ENCODE data around the gene SUGCT. TPM values are rescaled to one million over a fixed set of nuclear protein-coding genes. Genes with fewer than 3 reads are reported as not detected.
A peak's percentile ranks its signal among the peaks of the same experiment; 100 is the strongest.

Gene SUGCT
- polyA plus RNA-seq, 1 donor from 2014 or later = 1.3 TPM

DNA sequence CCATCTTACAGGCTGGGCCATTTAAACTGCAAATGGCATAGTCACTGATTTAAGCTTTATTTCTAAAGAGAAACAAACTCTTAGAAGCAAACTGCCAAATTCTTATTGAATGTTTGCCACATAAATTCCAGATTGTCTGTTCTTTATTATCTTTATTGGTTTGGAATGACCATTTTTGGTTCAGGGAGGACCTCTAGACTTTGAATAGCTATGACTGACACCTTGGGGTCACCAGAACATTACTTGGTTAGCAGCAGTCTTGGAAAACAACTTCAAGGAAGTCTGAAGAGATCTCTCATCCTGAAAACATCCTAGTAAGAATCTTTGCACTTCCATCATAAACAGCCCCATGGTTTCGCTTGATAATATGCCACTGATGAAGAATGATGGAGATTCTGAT is 197.1 kb downstream of the SUGCT start:
- H3K27ac Mint-ChIP-seq = no peak overlapping the region
- H3K36me3 Mint-ChIP-seq = no peaks in the 10 kb centered on the region
- no peaks in the 10 kb centered on the region for H3K4me1 Mint-ChIP-seq
- no peak overlapping the region for H3K4me3 Mint-ChIP-seq
- peaks cover 0 to 3% (median 3%) of the 10 kb centered on the region in 3 donors for H3K9me3 Mint-ChIP-seq
- no peaks in the 10 kb centered on the region for H3K27me3 Mint-ChIP-seq

DNA sequence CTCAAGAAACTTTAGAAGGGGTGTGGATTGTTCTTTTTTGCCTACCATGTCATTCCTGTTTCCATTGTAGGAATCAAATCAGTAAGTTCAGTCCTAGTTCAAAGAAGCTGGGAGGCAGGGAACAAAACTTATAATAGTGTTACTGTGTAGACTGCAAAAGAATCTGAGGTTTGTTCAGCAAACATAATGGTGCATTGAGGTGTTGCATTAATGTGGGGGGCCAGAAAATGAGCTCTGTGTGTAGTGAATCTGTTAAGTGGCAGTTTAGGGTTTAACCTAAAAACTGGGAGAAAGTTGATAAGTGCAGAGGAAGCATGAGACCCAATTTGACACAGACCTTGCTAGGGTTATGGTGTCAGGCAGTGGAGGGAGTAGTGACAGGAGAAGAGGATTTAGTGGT is 197.7 kb downstream of the SUGCT start:
- Mint-ChIP-seq H3K36me3 (no peaks in the 10 kb centered on the region), H3K9me3 (peaks cover 0 to 4% (median 3%) of the 10 kb centered on the region in 3 donors), H3K27ac (peak overlapping the region in 1 of 3 donors; percentile 73), H3K4me1 (no peaks in the 10 kb centered on the region), H3K4me3 (no peak overlapping the region), H3K27me3 (no peaks in the 10 kb centered on the region)

DNA sequence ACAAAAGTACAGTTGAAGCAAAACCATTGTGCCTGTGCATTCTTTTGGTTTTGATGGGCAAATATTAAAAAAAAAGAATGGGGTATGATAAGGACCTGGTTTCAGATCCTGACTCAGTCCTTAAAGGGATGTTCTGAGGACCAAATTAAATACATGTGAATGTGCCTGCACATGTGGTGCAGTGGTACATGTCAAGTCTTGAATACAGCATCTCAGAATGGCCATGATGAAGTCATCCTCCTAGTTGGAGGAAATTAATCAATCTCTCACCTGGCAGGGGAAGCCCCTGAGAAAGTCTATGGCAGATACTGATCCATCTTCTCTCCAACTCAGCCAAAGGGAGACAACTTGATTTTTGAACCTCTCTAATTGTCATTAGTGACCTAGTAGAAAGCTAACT is 207.0 kb downstream of the SUGCT start:
- H3K36me3 Mint-ChIP-seq = peaks cover 2% of the 10 kb centered on the region
- H3K27me3 Mint-ChIP-seq = peaks cover 2% of the 10 kb centered on the region
- no peak overlapping the region for H3K4me3 Mint-ChIP-seq
- no peaks in the 10 kb centered on the region for H3K4me1 Mint-ChIP-seq
- H3K27ac Mint-ChIP-seq = no peak overlapping the region
- peaks cover 0 to 5% (median under 1%) of the 10 kb centered on the region in 3 donors for H3K9me3 Mint-ChIP-seq

DNA sequence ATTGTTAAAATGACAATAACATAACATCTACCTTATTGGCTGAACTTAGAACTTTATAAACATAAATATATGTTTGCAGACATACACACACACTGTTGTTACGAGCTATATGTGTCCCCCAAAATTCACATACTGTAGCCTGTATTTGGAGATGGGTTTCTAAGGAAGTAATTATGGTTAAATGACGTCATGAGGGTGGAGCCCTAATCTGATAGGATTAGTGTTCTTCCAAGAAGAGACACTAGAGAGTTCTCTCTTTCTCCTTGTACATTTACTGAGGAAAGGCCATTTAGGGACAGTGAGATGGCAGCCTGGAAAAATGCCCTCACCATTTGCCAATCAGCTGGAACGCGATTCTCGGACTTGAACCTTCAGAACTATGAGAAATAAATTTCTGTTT is 211.7 kb downstream of the SUGCT start:
- Mint-ChIP-seq H3K4me1 (no peaks in the 10 kb centered on the region), H3K4me3 (no peak overlapping the region), H3K36me3 (no peaks in the 10 kb centered on the region), H3K27ac (no peak overlapping the region), H3K9me3 (peaks cover 0 to 2% (median 0%) of the 10 kb centered on the region in 3 donors), H3K27me3 (no peaks in the 10 kb centered on the region)

DNA sequence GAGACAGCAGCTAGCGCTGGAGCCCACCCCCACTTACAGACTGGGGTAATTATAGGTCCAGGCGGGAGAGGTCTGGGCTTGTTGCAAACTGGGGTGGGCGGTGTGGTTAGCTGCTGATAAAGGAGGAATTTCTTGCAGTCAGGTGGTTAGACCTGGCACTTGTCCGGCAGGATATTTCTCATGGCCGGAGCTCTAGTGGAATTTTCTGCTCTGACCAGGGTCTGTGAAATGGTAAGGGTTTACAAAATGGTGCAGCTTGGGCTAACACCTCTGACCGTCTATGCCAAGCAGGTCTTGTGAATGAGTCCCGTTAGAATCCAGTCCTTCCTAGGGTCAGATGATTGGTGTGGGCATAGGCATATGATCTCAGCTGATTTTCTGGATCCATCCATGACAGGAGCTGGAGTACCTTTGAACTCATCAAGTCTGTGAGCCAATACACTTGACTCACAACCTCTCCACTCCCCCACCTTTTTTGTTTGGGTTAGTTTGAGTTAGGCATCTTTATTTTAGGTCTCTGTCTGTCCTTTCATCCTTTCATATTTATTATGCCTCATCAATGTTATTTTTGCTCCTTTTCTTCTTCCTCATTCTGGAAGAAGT is 213.4 kb downstream of the SUGCT start:
- no peaks in the 10 kb centered on the region for H3K27me3 Mint-ChIP-seq
- no peak overlapping the region for H3K27ac Mint-ChIP-seq
- no peaks in the 10 kb centered on the region for H3K36me3 Mint-ChIP-seq
- H3K9me3 Mint-ChIP-seq = peaks cover 0 to 5% (median 0%) of the 10 kb centered on the region in 3 donors
- no peak overlapping the region for H3K4me3 Mint-ChIP-seq
- H3K4me1 Mint-ChIP-seq = no peaks in the 10 kb centered on the region

DNA sequence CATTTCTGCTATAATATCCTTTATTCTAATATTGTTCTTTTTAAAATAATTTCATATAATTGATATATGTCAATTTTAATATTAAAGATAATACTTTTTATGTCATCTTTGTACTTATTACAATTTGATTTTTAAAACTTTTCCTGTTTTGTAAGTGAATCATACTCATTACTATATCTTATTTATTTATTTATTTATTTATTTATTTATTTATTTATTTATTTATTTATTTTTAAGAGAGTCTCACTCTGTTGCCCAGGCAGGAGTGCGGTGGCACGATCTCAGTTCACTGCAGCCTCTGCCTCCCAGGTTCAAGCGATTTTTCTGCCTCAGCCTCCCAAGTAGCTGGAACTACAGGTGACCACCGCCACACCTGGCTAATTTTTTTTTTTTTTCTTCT is 215.3 kb downstream of the SUGCT start:
- peaks cover 2% of the 10 kb centered on the region for H3K36me3 Mint-ChIP-seq
- H3K27me3 Mint-ChIP-seq = no peaks in the 10 kb centered on the region
- H3K4me1 Mint-ChIP-seq = no peaks in the 10 kb centered on the region
- peaks cover 0 to 5% (median 0%) of the 10 kb centered on the region in 3 donors for H3K9me3 Mint-ChIP-seq
- no peak overlapping the region for H3K4me3 Mint-ChIP-seq
- no peak overlapping the region for H3K27ac Mint-ChIP-seq

DNA sequence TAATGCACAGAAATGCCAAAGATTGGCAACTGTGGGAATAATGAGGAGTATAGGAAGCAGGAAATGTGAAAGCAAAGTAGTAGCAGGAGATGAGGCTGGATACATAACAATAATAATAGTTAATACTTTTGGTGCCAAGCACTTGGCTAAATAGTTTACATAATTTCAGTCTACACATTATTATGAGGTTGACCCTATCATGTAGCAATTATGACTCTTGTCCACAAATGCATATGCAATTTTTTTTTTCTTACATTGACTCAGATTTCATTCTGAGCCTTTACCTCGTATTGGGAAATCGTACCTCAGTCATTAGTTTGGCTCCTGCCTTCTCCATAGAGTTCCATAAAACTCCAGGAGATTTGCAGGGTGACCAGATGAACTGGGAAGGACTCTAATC is 219.9 kb downstream of the SUGCT start:
- H3K27me3 Mint-ChIP-seq = no peaks in the 10 kb centered on the region
- H3K4me1 Mint-ChIP-seq = no peaks in the 10 kb centered on the region
- no peak overlapping the region for H3K27ac Mint-ChIP-seq
- no peak overlapping the region for H3K4me3 Mint-ChIP-seq
- H3K9me3 Mint-ChIP-seq = peaks cover 0 to 3% (median 0%) of the 10 kb centered on the region in 3 donors
- peaks cover 2% of the 10 kb centered on the region for H3K36me3 Mint-ChIP-seq

DNA sequence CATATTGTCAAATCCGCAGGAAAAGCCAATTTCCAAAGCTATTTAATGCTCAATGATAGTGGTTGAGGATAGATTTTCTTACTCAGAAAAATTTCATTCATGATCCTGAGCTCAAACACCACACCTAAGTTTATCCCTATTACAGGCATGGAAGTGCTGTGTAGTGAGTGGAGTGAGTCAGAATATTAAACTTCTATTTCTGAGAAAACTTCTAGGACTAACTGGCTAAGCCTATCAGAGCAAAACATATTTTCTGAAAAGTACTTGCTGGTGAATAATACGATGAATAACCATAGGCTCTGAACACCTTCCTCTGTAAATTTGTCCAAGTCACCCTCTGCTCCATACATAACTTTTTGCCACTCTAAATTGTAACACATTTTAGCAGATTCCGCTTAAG is 221.5 kb downstream of the SUGCT start:
- Mint-ChIP-seq H3K27me3 (no peaks in the 10 kb centered on the region), H3K4me3 (no peak overlapping the region), H3K27ac (no peak overlapping the region), H3K9me3 (peaks cover 0 to 5% (median 0%) of the 10 kb centered on the region in 3 donors), H3K36me3 (peaks cover 2% of the 10 kb centered on the region), H3K4me1 (no peaks in the 10 kb centered on the region)

DNA sequence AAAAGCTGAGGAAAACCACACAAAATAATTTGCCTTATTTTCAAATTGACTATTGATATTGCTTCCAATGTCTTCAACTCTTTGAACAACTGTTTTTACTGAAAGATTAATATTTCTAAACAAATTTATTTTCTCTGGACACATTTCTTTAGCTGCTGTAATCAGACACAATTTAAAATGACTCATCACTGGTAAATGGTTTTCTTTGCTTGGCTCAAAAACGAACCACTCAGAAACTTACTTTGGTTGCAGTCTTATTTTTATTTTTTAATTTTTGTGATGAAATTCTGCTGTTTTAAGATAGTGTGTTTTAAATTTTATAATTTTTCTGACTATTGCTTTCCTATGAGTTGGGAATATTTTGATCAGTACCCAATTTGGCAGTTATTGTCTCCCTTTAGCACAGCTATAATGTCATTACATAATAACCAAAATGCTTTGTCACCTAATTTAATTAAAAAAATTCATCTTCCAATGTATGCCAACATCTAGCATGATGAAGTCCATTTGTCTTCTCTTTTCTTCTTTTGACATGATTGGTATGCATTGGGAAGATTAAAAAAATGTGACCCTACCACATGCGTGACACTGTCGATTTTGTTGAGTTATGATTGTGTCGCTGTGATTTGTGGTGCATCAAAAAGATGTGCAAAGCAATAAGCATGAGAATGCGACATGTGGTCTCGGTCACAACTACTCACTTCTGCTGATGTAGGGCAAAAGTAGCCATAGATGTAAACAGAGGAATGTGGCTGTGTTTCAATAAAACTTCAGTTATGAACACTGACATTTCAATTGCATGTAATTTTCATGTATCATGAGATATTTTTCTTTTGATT is 222.3 kb downstream of the SUGCT start:
- H3K9me3 Mint-ChIP-seq = peaks cover 0 to 5% (median 0%) of the 10 kb centered on the region in 3 donors
- H3K27me3 Mint-ChIP-seq = peaks cover 3% of the 10 kb centered on the region
- H3K4me3 Mint-ChIP-seq = no peak overlapping the region
- peaks cover 2% of the 10 kb centered on the region for H3K36me3 Mint-ChIP-seq
- no peak overlapping the region for H3K27ac Mint-ChIP-seq
- no peaks in the 10 kb centered on the region for H3K4me1 Mint-ChIP-seq

DNA sequence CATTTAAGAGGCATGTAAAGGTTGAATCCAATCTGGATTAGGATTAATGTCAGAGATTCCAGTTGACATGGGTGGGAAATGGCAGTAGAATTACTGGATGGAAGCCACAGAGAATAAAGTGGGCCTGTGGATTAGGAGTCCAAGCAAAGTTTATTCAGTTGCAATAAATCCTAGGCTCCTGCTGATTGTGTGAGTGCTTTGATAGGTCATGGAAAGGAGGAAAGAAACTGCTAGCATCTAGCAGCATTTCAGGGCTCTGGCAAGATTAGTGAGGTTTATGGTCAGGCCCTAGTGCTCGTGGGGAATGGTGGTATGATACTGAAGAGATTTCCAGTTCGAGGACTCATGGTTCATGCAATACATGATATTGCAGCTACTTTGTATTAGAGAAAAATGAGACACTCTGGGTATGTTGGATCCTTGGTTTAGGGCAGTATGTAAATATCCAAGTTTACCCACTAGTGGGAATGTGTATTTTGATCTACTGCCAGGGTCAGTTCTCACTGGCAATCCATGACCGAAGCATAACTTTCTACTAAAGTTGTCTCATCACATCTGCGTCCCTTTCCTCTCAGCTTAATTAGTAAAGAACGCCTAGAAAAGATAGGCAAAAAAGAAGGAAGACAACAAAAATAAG is 235.0 kb downstream of the SUGCT start:
- Mint-ChIP-seq H3K4me3 (no peak overlapping the region), H3K4me1 (no peaks in the 10 kb centered on the region), H3K27ac (no peak overlapping the region), H3K27me3 (peaks cover 1% of the 10 kb centered on the region), H3K9me3 (peaks cover 0 to 9% (median 5%) of the 10 kb centered on the region in 3 donors), H3K36me3 (no peaks in the 10 kb centered on the region)

DNA sequence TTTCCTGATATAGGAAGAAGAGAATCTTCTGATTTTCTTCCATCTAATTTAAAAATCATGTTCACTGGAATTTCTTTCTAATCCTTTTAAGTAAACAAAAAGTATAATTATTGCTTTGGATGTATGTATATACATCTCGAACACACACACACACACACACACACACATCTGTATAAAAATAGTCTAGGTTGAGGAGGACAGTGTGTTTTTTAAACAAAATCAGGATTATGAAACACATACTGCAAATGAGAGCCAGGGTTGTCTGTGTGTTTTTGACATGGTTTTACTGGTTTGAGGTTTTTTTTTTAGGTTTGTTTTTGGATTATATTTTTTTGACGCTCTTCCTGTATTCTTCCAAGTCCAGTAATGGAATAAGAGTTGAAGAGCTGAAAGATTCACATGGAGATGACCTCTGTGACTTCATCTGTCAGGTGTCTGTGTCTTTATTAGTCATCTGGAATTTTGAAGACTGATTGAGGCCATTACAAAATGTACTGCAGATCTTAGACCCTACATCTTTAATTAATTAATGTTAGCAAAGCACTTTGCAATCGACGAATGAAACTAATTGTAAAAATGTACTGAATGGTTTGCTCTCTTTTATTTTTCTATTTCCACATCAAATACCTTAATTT is 237.1 kb downstream of the SUGCT start:
- no peak overlapping the region for H3K4me3 Mint-ChIP-seq
- H3K36me3 Mint-ChIP-seq = no peaks in the 10 kb centered on the region
- H3K4me1 Mint-ChIP-seq = no peaks in the 10 kb centered on the region
- peaks cover 0 to 9% (median 5%) of the 10 kb centered on the region in 3 donors for H3K9me3 Mint-ChIP-seq
- H3K27me3 Mint-ChIP-seq = peaks cover 1% of the 10 kb centered on the region
- no peak overlapping the region for H3K27ac Mint-ChIP-seq

DNA sequence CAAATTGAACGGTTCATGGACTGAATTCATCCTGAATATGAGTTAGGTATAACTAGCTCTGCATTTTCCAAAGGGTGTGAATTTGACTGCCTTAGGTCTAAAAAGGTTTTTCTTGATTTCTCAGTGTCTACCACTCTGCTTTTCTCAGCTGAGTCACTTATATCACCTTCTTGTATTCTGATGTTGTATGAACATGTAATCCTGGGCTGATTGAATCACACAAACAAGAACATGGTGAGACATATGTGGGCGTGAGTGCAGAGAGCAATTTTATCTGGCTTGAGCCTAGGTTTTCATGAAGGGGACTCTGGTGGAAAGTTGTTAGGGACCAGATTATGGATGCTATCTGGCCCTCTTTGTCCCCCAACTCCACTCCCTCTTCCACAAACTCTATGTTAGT is 239.8 kb downstream of the SUGCT start:
- Mint-ChIP-seq H3K9me3 (peaks cover 0 to 7% (median 2%) of the 10 kb centered on the region in 3 donors), H3K36me3 (peaks cover 2% of the 10 kb centered on the region), H3K4me3 (no peak overlapping the region)

DNA sequence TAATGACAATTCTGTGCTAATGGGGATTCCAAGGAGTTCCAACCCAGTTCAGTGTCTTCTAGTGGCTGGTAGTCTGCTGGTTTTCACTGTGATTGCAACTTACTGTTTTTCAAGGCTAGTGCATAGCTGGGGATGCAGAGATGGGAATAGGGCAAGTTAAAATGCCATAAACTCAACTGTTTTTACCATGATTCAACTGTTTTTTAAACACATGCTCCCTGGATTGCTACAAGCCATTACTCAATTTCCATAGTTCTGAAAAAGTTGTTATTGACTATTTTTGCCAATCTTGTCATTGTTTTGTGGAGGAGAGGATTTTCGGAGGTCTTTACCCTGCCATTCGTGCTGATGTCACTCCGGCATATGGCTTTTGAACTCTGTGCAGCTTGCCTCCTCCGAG is 245.3 kb downstream of the SUGCT start:
- Mint-ChIP-seq H3K27ac (no peak overlapping the region), H3K4me3 (no peak overlapping the region), H3K4me1 (no peaks in the 10 kb centered on the region), H3K27me3 (no peaks in the 10 kb centered on the region), H3K36me3 (peaks cover 2% of the 10 kb centered on the region), H3K9me3 (peaks cover 0 to 3% (median 2%) of the 10 kb centered on the region in 3 donors)

More for the DNA sequence above, 239.8 kb downstream of the SUGCT start:
- H3K27me3 Mint-ChIP-seq = peaks cover 1% of the 10 kb centered on the region
- H3K27ac Mint-ChIP-seq = no peak overlapping the region
- H3K4me1 Mint-ChIP-seq = no peaks in the 10 kb centered on the region

DNA sequence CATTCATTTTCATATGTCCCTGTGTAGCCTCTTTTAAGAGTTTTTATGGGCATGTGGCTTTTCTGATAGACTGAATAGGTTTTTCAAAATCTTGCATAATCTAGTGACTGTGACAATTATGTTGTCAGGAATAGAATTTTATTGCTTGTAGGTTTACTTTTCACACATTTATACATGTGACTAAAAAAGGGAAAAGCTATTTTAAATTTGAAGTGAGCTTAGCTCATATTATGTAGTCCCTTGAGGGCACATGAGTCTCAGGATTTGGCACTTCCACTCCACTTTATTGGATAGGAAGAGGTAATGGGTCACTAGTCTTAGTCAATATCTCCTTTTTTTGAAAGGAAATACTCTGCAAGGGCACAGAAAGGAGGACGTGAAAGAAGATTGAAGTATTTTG is 247.3 kb downstream of the SUGCT start:
- Mint-ChIP-seq H3K36me3 (peaks cover 2% of the 10 kb centered on the region), H3K9me3 (peaks cover 0 to 3% (median 2%) of the 10 kb centered on the region in 3 donors), H3K4me3 (no peak overlapping the region), H3K4me1 (no peaks in the 10 kb centered on the region), H3K27ac (no peak overlapping the region), H3K27me3 (no peaks in the 10 kb centered on the region)

DNA sequence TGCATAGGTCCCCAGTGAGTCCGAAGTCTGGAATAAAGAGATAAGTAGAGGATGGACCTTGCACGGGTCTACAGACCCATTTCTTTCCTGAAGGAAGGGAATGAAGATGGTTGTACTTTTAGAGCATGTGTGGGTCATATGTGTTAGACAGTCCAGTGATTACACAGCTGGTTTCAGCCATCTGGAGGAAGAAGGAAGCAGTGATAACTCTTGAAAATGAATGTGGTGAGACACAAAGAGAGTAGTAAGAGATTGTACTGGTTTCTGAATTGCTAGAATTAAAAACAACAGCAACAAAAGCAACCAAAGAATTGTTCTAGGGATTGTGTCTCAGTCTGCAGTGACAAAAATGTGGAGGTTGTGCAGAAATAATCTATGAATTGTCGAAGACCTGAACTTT is 258.9 kb downstream of the SUGCT start:
- Mint-ChIP-seq H3K36me3 (no peaks in the 10 kb centered on the region), H3K27ac (no peak overlapping the region), H3K4me3 (no peak overlapping the region), H3K27me3 (peaks cover 2% of the 10 kb centered on the region), H3K4me1 (no peaks in the 10 kb centered on the region), H3K9me3 (peaks cover 0 to 5% (median 2%) of the 10 kb centered on the region in 3 donors)
